Thyroid gland (tissue), 4 donors: ENCODE measurements around the gene SP110. TPM values are rescaled to one million over a fixed set of nuclear protein-coding genes. Genes with fewer than 3 reads are reported as not detected.

ENCODE experiments used
- DNase-seq, 2 donors: peaks; one replicate each; pipeline ENCODE4 v3.0.0-alpha.2; 2019
- H3K27ac ChIP-seq, 3 donors: fragments of 200-600 bp; sonication (generic); 1 replicate in 2 of 3; 2 replicates in 1 of 3; pipeline ENCODE4 v1.5.1; 2016 to 2019; ENCODE audit warnings: mild to moderate bottlenecking in 1 of 3, moderate library complexity in 1 of 3
- H3K27me3 ChIP-seq: fragments of 200-600 bp; sonication (generic); one replicate; pipeline ENCODE4 v1.5.1; 2019
- H3K36me3 ChIP-seq, 2 donors: fragments of 200-600 bp; sonication (generic); one replicate each; pipeline ENCODE4 v1.5.1; 2016 to 2019
- H3K4me1 ChIP-seq, 2 donors: fragments of 200-600 bp; sonication (generic); one replicate each; pipeline ENCODE4 v1.5.1; 2017 to 2019
- H3K4me3 ChIP-seq, 3 donors: fragments of 200-600 bp; sonication (generic); replicated peaks in 1 of 3; 1 replicate in 2 of 3; 2 replicates in 1 of 3; pipeline ENCODE4 v1.5.1; 2016; ENCODE audit warnings: mild to moderate bottlenecking in 1 of 3
- H3K9me3 ChIP-seq: fragments of 200-600 bp; sonication (generic); one replicate; pipeline ENCODE4 v1.5.1; 2017
- CTCF ChIP-seq, 6 experiments: fragments of 200-600 bp in 3 of 6; fragments of 450-650 bp in 3 of 6; sonication (generic) in 3 of 6; IDR thresholded peaks; one replicate each; pipeline ENCODE4 v1.5.1; 2016 to 2019; ENCODE audit warnings: antibody characterized with exemption in 6 of 6, mild to moderate bottlenecking in 2 of 6, inconsistent platforms in 1 of 6, moderate library complexity in 1 of 6
- POLR2A ChIP-seq, 2 donors: fragments of 450-650 bp; IDR thresholded peaks; one replicate each; pipeline ENCODE4 v1.6.1; 2017; ENCODE audit warnings: antibody characterized with exemption in 2 of 2, mild to moderate bottlenecking in 2 of 2, moderate library complexity in 1 of 2
- WGBS, 2 donors: methylation state at CpG; one replicate each; pipeline ENCODE4 v1.1.5; 2017; 5-methylcytosine and 5-hydroxymethylcytosine counted together
- intact Hi-C: fragments of 100-400 bp; cut with DNase I; formaldehyde crosslinking; loops from one replicate; pipeline ENCODE4 v1.15.1; 2023
- total RNA-seq, 4 donors: library from RNA; depleted of rRNA; stranded (reverse); fragments of >200 nt; gene quantifications; one replicate each; pipeline ENCODE4 v1.2.3, GENCODE V29; 2016

SP110 gene
- total RNA-seq, 4 donors from 2014 or later, result 17.7 to 66.2 (median 23.5) TPM

GRCh38 chr2:230134496-230135129 lies 85.2 kb downstream of the SP110 start:
- no peak for DNase-seq
- intact Hi-C loops, result no loop called here
- Histone ChIP-seq H3K27ac (no peak overlapping the region), H3K4me1 (no peaks in the 10 kb centered on the region), H3K4me3 (no peak overlapping the region), H3K9me3 (no peaks in the 10 kb centered on the region), H3K27me3 (no peaks in the 10 kb centered on the region), H3K36me3 (no peaks in the 10 kb centered on the region)
- TF ChIP-seq CTCF (IDR thresholded peaks at IDR 0.05), result no peak
- no peak for TF ChIP-seq POLR2A (IDR thresholded peaks at IDR 0.05)
- 68 to 82% methylated on average over 1 of the region's 1 CpG for WGBS, 2 donors

- intact Hi-C loops, result no loop called here
- Histone ChIP-seq H3K27ac (peak overlapping the region; percentile 53 to 68 (median 67)), H3K4me1 (no peaks in the 10 kb centered on the region), H3K4me3 (no peak overlapping the region), H3K9me3 (no peaks in the 10 kb centered on the region), H3K36me3 (no peaks in the 10 kb centered on the region), H3K27me3 (no peaks in the 10 kb centered on the region)
- DNase-seq, result no peak
- TF ChIP-seq CTCF (IDR thresholded peaks at IDR 0.05), result no peak
- TF ChIP-seq POLR2A (IDR thresholded peaks at IDR 0.05), result no peak
- WGBS, 2 donors, result 51 to 86% methylated on average over 4 of the region's 4 CpGs
Observed at GRCh38 chr2:230131366-230131765, 88.4 kb downstream of the SP110 start.

- TF ChIP-seq POLR2A (IDR thresholded peaks at IDR 0.05) (no peak), CTCF (IDR thresholded peaks at IDR 0.05) (no peak)
- DNase-seq, result peak; percentile 14 to 16
- no peaks in the 10 kb centered on the region for H3K27me3 ChIP-seq
- H3K4me3 ChIP-seq, result no peak overlapping the region
- WGBS, 2 donors, result 57 to 64% methylated on average over 11 of the region's 11 CpGs
- H3K36me3 ChIP-seq, result no peaks in the 10 kb centered on the region
- intact Hi-C loops, result no loop called here
- H3K9me3 ChIP-seq, result no peaks in the 10 kb centered on the region
- peak overlapping the region; percentile 53 to 68 (median 67) for H3K27ac ChIP-seq
- H3K4me1 ChIP-seq, result no peaks in the 10 kb centered on the region
Observed at GRCh38 chr2:230130668-230131364, 89.0 kb downstream of the SP110 start.

- Histone ChIP-seq H3K27ac (peak overlapping the region; percentile 36 to 64 (median 60)), H3K4me1 (no peaks in the 10 kb centered on the region), H3K4me3 (no peak overlapping the region), H3K9me3 (no peaks in the 10 kb centered on the region), H3K36me3 (no peaks in the 10 kb centered on the region), H3K27me3 (no peaks in the 10 kb centered on the region)
- WGBS, 2 donors, result 86 to 90% methylated on average over 1 of the region's 1 CpG
- DNase-seq, result no peak
- TF ChIP-seq POLR2A (IDR thresholded peaks at IDR 0.05) (no peak), CTCF (IDR thresholded peaks at IDR 0.05) (no peak)
- intact Hi-C loops, result no loop called here
Observed at GRCh38 chr2:230129343-230129742, 90.4 kb downstream of the SP110 start.
